Subcutaneous abdominal adipose tissue (tissue), 5 donors: ENCODE data around the gene TMX1.

ENCODE experiments used
- H3K27ac ChIP-seq: one replicate; pipeline ENCODE4 v1.7.0; 2013; ENCODE audit warnings: low read depth, mild to moderate bottlenecking, inconsistent platforms, low read length, moderate library complexity
- H3K27me3 ChIP-seq, 5 donors: one replicate each; pipeline ENCODE4 v1.7.0; 2013; ENCODE audit warnings: low read length in 5 of 5, inconsistent platforms in 1 of 5; ENCODE audit not compliant: control insufficient read depth in 5 of 5, insufficient read depth in 4 of 5
- H3K36me3 ChIP-seq, 5 donors: one replicate each; pipeline ENCODE4 v1.7.0; 2013; ENCODE audit warnings: low read length in 5 of 5; ENCODE audit not compliant: control insufficient read depth in 5 of 5, insufficient read depth in 5 of 5
- H3K4me1 ChIP-seq, 5 donors: one replicate each; pipeline ENCODE4 v1.7.0; 2013; ENCODE audit warnings: low read length in 5 of 5, mild to moderate bottlenecking in 3 of 5, moderate library complexity in 1 of 5; ENCODE audit not compliant: control insufficient read depth in 5 of 5, insufficient read depth in 5 of 5
- H3K4me3 ChIP-seq, 5 donors: one replicate each; pipeline ENCODE4 v1.7.0; 2013; ENCODE audit warnings: low read length in 5 of 5, low read depth in 1 of 5
- H3K9ac ChIP-seq, 5 donors: one replicate each; pipeline ENCODE4 v1.7.0; 2013; ENCODE audit warnings: low read length in 5 of 5, mild to moderate bottlenecking in 4 of 5, moderate library complexity in 3 of 5
- H3K9me3 ChIP-seq, 5 donors: one replicate each; pipeline ENCODE4 v1.7.0; 2013; ENCODE audit warnings: low read length in 5 of 5; ENCODE audit not compliant: control insufficient read depth in 5 of 5
- donor health status: healthy.
- donor health status: healthy.
- donor health status: healthy.
- donor health status: healthy.
- donor health status: healthy.

Gene TMX1

DNA sequence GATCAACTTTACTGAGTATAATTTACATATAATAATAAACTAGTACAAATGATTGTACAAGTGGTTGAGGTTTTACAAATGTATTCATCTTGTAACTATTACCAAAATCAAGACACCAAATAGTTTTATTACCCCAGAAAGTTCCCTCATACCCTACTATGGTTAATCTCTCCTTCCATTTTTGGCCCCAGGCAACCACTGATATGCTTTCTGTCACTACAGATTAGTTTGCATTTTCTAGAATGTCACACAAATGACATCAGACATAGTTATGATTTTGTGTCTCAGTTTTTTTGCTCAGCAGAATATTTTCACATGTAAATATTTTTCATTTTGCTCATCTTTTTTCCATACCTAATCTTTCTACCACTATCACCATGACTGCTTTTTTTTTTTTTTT, 49.1 kb downstream of the TMX1 start:
- Histone ChIP-seq H3K4me1 (peaks cover 0 to 17% (median 12%) of the 10 kb centered on the region in 5 donors), H3K9ac (no peak overlapping the region), H3K36me3 (no peaks in the 10 kb centered on the region), H3K9me3 (no peaks in the 10 kb centered on the region), H3K27me3 (no peaks in the 10 kb centered on the region), H3K4me3 (no peak overlapping the region), H3K27ac (no peak overlapping the region)

DNA sequence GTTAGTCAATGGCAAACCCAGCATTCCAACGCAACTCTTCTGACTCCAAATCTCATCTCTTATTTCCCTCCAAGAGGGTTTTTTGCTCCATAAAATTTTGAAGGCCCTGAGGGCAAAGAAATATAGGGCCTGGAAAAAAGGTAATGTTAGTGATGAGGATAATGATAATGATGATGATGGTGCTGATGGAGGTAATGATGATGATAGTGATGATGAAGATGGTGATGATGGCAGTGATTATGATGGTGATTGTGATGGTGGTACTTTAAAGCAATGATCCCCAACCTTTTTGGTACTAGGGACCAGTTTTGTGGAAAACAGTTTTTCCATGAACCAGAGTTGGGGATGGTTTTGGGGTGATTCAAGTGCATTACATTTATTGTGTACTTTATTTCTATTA, 50.1 kb downstream of the TMX1 start:
- peaks cover 0 to 17% (median 12%) of the 10 kb centered on the region in 5 donors for H3K4me1 ChIP-seq

GRCh38 chr14:51291016-51291415, 51.0 kb downstream of the TMX1 start:
- H3K27ac ChIP-seq = no peak overlapping the region
- no peaks in the 10 kb centered on the region for H3K9me3 ChIP-seq
- peaks cover 0 to 17% (median 12%) of the 10 kb centered on the region in 5 donors for H3K4me1 ChIP-seq
- no peak overlapping the region for H3K4me3 ChIP-seq
- no peaks in the 10 kb centered on the region for H3K36me3 ChIP-seq
- no peaks in the 10 kb centered on the region for H3K27me3 ChIP-seq
- no peak overlapping the region for H3K9ac ChIP-seq

More for the DNA sequence above, 50.1 kb downstream of the TMX1 start:
- Histone ChIP-seq H3K27me3 (no peaks in the 10 kb centered on the region), H3K9ac (no peak overlapping the region), H3K4me3 (no peak overlapping the region), H3K36me3 (no peaks in the 10 kb centered on the region), H3K9me3 (no peaks in the 10 kb centered on the region), H3K27ac (no peak overlapping the region)

- no peaks in the 10 kb centered on the region for H3K27me3 ChIP-seq
- no peaks in the 10 kb centered on the region for H3K36me3 ChIP-seq
- no peak overlapping the region for H3K4me3 ChIP-seq
- H3K9ac ChIP-seq = peak overlapping the region in 1 of 5 donors; percentile 7
- no peaks in the 10 kb centered on the region for H3K9me3 ChIP-seq
- peak overlapping the region; percentile 55 for H3K27ac ChIP-seq
- peaks cover 0 to 17% (median 12%) of the 10 kb centered on the region in 5 donors for H3K4me1 ChIP-seq
These were observed 53.3 kb downstream of the TMX1 start for GRCh38 chr14:51293149-51293911.

DNA sequence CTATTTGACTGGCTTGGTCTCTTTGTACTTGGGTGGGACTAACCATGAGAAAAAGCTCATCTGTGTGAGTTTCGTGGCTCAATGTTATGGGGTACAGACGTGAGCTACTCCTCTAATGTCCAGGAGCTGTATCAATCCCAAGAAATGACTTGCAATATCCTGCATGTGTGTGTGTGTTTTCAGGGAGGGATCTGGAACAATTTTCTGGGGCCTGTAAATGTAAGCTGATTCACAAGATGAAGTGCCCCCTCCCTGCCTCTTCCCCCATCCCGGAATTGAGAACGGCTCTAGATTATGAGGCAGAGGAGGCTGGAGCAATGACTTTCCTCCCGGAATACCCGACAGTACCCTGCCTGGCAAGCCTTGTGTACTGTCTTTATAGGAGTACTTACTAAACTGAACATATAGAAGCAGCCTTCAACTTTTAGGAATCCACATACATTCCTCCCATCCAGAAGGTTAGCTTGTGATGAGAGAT, 53.9 kb downstream of the TMX1 start:
- no peaks in the 10 kb centered on the region for H3K27me3 ChIP-seq
- peaks cover 0 to 17% (median 12%) of the 10 kb centered on the region in 5 donors for H3K4me1 ChIP-seq
- H3K36me3 ChIP-seq = no peaks in the 10 kb centered on the region
- no peak overlapping the region for H3K9ac ChIP-seq
- H3K9me3 ChIP-seq = no peaks in the 10 kb centered on the region
- H3K27ac ChIP-seq = peak overlapping the region; percentile 19
- H3K4me3 ChIP-seq = no peak overlapping the region

GRCh38 chr14:51294951-51295525, 55.0 kb downstream of the TMX1 start:
- H3K9ac ChIP-seq = no peak overlapping the region
- no peak overlapping the region for H3K27ac ChIP-seq
- H3K9me3 ChIP-seq = no peaks in the 10 kb centered on the region
- no peak overlapping the region for H3K4me3 ChIP-seq
- peaks cover 0 to 17% (median 12%) of the 10 kb centered on the region in 5 donors for H3K4me1 ChIP-seq
- H3K36me3 ChIP-seq = no peaks in the 10 kb centered on the region
- H3K27me3 ChIP-seq = no peaks in the 10 kb centered on the region

DNA sequence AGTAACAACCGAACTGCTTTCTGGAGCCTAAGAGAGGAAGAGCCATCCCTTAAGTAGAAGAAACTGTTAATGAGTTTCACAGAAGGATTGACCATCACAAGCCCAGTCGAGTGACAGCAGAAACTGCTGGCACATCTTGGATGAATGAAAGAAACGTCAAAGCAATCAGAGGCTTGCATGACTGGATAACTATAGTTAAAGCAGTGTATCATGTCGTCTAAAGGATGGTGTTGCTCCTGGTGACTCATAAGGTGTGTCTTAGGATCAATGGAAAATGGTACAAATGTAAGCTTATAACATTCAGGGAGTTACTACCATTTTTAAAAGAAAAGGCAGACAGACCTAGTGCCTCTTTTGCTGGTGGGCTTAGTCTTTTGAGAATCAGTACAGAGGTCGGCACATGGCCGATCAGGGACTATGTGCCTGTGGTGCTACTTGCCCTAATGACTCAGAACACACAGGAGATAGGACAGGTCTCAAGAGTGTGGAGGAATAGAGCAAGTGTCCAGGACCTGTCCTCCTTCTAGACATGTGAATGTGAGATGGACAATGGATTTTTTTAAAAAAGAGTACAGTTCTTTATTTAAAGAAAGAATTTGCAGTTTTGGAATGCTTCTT, 55.7 kb downstream of the TMX1 start:
- Histone ChIP-seq H3K9ac (no peak overlapping the region), H3K4me3 (no peak overlapping the region), H3K27me3 (no peaks in the 10 kb centered on the region), H3K4me1 (peaks cover 0 to 17% (median 12%) of the 10 kb centered on the region in 5 donors), H3K27ac (no peak overlapping the region), H3K9me3 (no peaks in the 10 kb centered on the region), H3K36me3 (no peaks in the 10 kb centered on the region)

DNA sequence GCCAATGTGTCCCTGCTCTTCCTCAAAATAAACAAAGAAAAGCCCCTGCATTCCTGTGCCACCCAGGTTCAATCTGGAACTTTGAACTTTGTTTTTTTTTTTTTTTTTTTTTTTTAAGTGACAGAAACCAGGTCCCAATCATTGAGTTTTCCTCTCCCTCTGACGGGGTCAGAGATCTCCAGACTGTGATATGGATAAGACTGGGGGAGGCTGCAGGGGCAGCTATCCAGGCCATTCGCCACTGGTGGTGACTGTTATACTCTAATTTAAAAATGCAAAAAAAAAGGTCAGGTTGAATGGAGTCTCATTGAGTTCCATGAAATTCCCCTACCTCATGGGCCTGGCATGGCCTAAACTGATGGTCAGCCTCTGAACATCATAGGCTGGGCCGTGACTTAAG, 57.0 kb downstream of the TMX1 start:
- no peaks in the 10 kb centered on the region for H3K36me3 ChIP-seq
- H3K4me1 ChIP-seq = peaks cover 0 to 22% (median 16%) of the 10 kb centered on the region in 5 donors
- no peak overlapping the region for H3K4me3 ChIP-seq
- no peaks in the 10 kb centered on the region for H3K27me3 ChIP-seq
- H3K9ac ChIP-seq = no peak overlapping the region
- no peaks in the 10 kb centered on the region for H3K9me3 ChIP-seq
- H3K27ac ChIP-seq = no peak overlapping the region

- Histone ChIP-seq H3K9ac (no peak overlapping the region), H3K9me3 (no peaks in the 10 kb centered on the region), H3K27me3 (no peaks in the 10 kb centered on the region), H3K4me3 (no peak overlapping the region), H3K27ac (no peak overlapping the region), H3K4me1 (peaks cover 0 to 20% (median 13%) of the 10 kb centered on the region in 5 donors), H3K36me3 (no peaks in the 10 kb centered on the region)
These were observed 58.8 kb downstream of the TMX1 start for GRCh38 chr14:51298895-51299294.
